ENCODE data around the gene MTIF3. TPM values are rescaled to one million over a fixed set of nuclear protein-coding genes. Genes with fewer than 3 reads are reported as not detected.

Gene MTIF3
- total RNA-seq, 1 experiment from 2014 or later, result 41.8 TPM

- CTCF ChIA-PET, result interaction anchor here (0.6 to 1.7 kb wide), 2 partner anchors 43 to 421 kb away, joined by 3 to 7 read pairs; no protein-coding TSS in a partner anchor
- H3K27me3 Mint-ChIP-seq (ENCODE audit: insufficient read depth, unreplicated experiment), result no peaks in the 10 kb centered on the region
These were observed 44.7 kb downstream of the MTIF3 start for GRCh38 chr13:27405546-27406134.

GRCh38 chr13:27404680-27405079 is 45.7 kb downstream of the MTIF3 start:
- DNase-seq, result no peak
- H3K4me1 ChIP-seq, result peaks cover 43% of the 10 kb centered on the region
- H3K4me3 ChIP-seq (ENCODE audit: low read depth, low read length), result no peak overlapping the region
- Mint-ChIP-seq H3K36me3 (ENCODE audit: insufficient read depth, unreplicated experiment) (peaks cover 9% of the 10 kb centered on the region), H3K4me3 (ENCODE audit: unreplicated experiment) (peak overlapping the region; percentile 75), H3K27me3 (ENCODE audit: insufficient read depth, unreplicated experiment) (no peaks in the 10 kb centered on the region), H3K4me1 (ENCODE audit: low read depth, unreplicated experiment) (peaks cover 30% of the 10 kb centered on the region), H3K9me3 (ENCODE audit: unreplicated experiment) (no peaks in the 10 kb centered on the region), H3K27ac (ENCODE audit: unreplicated experiment) (peak overlapping the region; percentile 95)
- BruUV-seq (replicated peaks), result no TSS peak
- H3K9me3 ChIP-seq, result no peaks in the 10 kb centered on the region
- ChIA-PET CTCF (interaction anchor here (0.8 to 2.5 kb wide), 3 partner anchors 8 to 422 kb away, joined by 3 to 13 read pairs (median 7); no protein-coding TSS in a partner anchor), POLR2A (no interaction called here)
- intact Hi-C loops (cut with micrococcal nuclease; ENCODE audit: unreplicated experiment), result loop anchor here (2.0 kb wide), 1 partner anchor 46 kb away; the partner anchor contains the start of gene MTIF3
- no peak for TF ChIP-seq CTCF (IDR thresholded peaks at IDR 0.05; ENCODE audit: insufficient read depth in 1 of 2, low read depth in 1 of 2, low read length in 1 of 2, severe bottlenecking in 1 of 2, unreplicated experiment in 1 of 2)
- no peaks in the 10 kb centered on the region for H3K36me3 ChIP-seq (ENCODE audit: control insufficient read depth, insufficient read depth, low read length)
- H3K27me3 ChIP-seq (replicated peaks; ENCODE audit: control insufficient read depth, insufficient read depth, low read length), result no peaks in the 10 kb centered on the region

More at GRCh38 chr13:27405546-27406134, 44.7 kb downstream of the MTIF3 start:
- Histone ChIP-seq H3K4me1 (peaks cover 43% of the 10 kb centered on the region), H3K27me3 (replicated peaks; ENCODE audit: control insufficient read depth, insufficient read depth, low read length) (no peaks in the 10 kb centered on the region), H3K36me3 (ENCODE audit: control insufficient read depth, insufficient read depth, low read length) (no peaks in the 10 kb centered on the region), H3K9me3 (no peaks in the 10 kb centered on the region), H3K4me3 (ENCODE audit: low read depth, low read length) (no peak overlapping the region)
- no peak overlapping the region for H3K4me3 Mint-ChIP-seq (ENCODE audit: unreplicated experiment)
- intact Hi-C loops (cut with micrococcal nuclease; ENCODE audit: unreplicated experiment), result loop anchor here (1.0 to 2.0 kb wide), 2 partner anchors 21 to 45 kb away; partner anchors contain the start of gene MTIF3
- H3K9me3 Mint-ChIP-seq (ENCODE audit: unreplicated experiment), result no peaks in the 10 kb centered on the region
- no peak overlapping the region for H3K27ac Mint-ChIP-seq (ENCODE audit: unreplicated experiment)
- peaks cover 9% of the 10 kb centered on the region for H3K36me3 Mint-ChIP-seq (ENCODE audit: insufficient read depth, unreplicated experiment)
- DNase-seq, result no peak
- no peak for TF ChIP-seq CTCF (IDR thresholded peaks at IDR 0.05; ENCODE audit: insufficient read depth in 1 of 2, low read depth in 1 of 2, low read length in 1 of 2, severe bottlenecking in 1 of 2, unreplicated experiment in 1 of 2)
- POLR2A ChIA-PET, result no interaction called here
- BruUV-seq (replicated peaks), result no TSS peak
- peaks cover 32% of the 10 kb centered on the region for H3K4me1 Mint-ChIP-seq (ENCODE audit: low read depth, unreplicated experiment)

DNA sequence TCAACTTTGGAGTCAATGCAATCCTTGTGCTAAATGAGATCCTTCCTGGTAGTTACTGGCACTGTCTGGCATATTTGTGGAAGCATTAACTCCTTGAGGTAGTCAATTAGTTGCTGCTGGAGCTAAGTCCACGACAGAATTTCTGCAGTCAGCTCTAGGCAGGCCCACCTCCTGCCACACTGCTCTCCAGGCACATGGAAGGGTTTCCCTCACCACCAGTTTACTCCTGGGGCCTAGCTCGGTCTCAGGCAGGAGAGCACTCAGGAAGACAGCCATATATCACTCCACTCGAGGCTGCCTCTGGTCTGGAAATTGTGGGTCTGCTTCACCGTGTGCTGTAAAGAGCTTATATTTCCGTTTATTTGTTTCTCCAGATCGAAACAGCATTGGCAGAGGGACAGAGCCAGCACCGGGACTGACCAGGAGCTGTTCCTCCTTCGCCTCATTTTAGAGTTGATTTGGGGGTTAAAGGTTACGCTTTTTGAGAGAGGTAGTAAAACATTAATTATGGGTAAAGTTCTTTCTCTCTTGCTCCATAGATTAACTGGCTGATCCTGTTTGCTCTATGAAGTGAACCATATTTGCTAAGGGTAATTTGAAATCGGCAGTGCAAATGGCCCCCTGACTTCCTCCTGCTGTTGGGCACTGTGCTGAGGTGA is 46.5 kb downstream of the MTIF3 start:
- Mint-ChIP-seq H3K36me3 (ENCODE audit: insufficient read depth, unreplicated experiment) (peaks cover 9% of the 10 kb centered on the region), H3K4me3 (ENCODE audit: unreplicated experiment) (peak overlapping the region; percentile 75), H3K9me3 (ENCODE audit: unreplicated experiment) (no peaks in the 10 kb centered on the region), H3K27ac (ENCODE audit: unreplicated experiment) (peak overlapping the region; percentile 95), H3K4me1 (ENCODE audit: low read depth, unreplicated experiment) (peaks cover 26% of the 10 kb centered on the region), H3K27me3 (ENCODE audit: insufficient read depth, unreplicated experiment) (no peaks in the 10 kb centered on the region)
- intact Hi-C loops (cut with micrococcal nuclease; ENCODE audit: unreplicated experiment), result loop anchor here (1.0 to 2.0 kb wide), 2 partner anchors 24 to 47 kb away; partner anchors contain the start of gene MTIF3
- Histone ChIP-seq H3K9me3 (no peaks in the 10 kb centered on the region), H3K36me3 (ENCODE audit: control insufficient read depth, insufficient read depth, low read length) (no peaks in the 10 kb centered on the region), H3K27me3 (replicated peaks; ENCODE audit: control insufficient read depth, insufficient read depth, low read length) (no peaks in the 10 kb centered on the region), H3K4me1 (peaks cover 42% of the 10 kb centered on the region), H3K4me3 (ENCODE audit: low read depth, low read length) (no peak overlapping the region)
- CTCF ChIA-PET, result interaction anchor here (0.5 to 2.5 kb wide), 12 partner anchors 9 to 566 kb away, joined by 3 to 22 read pairs (median 4); partner anchors contain the start of genes GTF3A and MTIF3
- peak; percentile 61 to 76 for DNase-seq
- BruUV-seq (replicated peaks), result TSS peak; percentile 94
- no peak for TF ChIP-seq CTCF (IDR thresholded peaks at IDR 0.05; ENCODE audit: insufficient read depth in 1 of 2, low read depth in 1 of 2, low read length in 1 of 2, severe bottlenecking in 1 of 2, unreplicated experiment in 1 of 2)
- POLR2A ChIA-PET, result interaction anchor here (0.5 to 1.3 kb wide), 7 partner anchors 21 to 577 kb away, joined by 3 to 5 read pairs (median 4); partner anchors contain the start of gene LNX2

Measured in Caco-2 (cell line).